GM10266 (cell line): Measurements from ENCODE around the gene PLEKHH1.
"Not testable (repeated sequence)": the region's sequence is repeated elsewhere in the genome, so short reads cannot be mapped to it uniquely, and the experiment has no call there.

Experiments
- DNase-seq: peaks from one replicate; pipeline ENCODE4 v3.0.0; 2012; ENCODE audit errors: extremely low spot score
- TF ChIP-seq, protein P1 (sequence below): IDR thresholded peaks from 2 replicates; pipeline ENCODE4 v1.5.1; 2012; ENCODE audit warnings: mild to moderate bottlenecking, low read depth; ENCODE audit not compliant: control insufficient read depth, insufficient read depth; ENCODE audit errors: missing control alignments

PLEKHH1 gene

DNA sequence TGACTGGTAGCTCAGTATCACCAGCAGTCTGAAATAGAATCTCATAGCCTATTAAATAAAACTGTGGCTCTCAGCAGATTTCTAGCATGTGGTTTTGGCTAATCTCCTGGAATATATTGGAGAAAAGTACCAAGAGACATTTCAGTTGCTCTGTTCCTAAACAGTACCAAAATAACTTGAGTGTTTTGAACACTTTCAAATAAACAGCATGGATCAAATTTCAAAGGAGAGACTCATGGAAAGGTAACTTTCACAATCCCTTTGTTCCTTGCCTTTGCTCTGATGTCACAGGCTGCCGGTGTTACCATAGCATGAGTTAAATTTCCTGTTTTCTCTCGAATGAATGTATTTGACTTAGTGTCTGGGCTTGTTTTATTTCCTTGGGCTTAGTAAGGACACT lies 90.0 kb downstream of the PLEKHH1 start:
- TF ChIP-seq, protein P1, sequence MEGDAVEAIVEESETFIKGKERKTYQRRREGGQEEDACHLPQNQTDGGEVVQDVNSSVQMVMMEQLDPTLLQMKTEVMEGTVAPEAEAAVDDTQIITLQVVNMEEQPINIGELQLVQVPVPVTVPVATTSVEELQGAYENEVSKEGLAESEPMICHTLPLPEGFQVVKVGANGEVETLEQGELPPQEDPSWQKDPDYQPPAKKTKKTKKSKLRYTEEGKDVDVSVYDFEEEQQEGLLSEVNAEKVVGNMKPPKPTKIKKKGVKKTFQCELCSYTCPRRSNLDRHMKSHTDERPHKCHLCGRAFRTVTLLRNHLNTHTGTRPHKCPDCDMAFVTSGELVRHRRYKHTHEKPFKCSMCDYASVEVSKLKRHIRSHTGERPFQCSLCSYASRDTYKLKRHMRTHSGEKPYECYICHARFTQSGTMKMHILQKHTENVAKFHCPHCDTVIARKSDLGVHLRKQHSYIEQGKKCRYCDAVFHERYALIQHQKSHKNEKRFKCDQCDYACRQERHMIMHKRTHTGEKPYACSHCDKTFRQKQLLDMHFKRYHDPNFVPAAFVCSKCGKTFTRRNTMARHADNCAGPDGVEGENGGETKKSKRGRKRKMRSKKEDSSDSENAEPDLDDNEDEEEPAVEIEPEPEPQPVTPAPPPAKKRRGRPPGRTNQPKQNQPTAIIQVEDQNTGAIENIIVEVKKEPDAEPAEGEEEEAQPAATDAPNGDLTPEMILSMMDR = no peak
- DNase-seq = no peak

DNA sequence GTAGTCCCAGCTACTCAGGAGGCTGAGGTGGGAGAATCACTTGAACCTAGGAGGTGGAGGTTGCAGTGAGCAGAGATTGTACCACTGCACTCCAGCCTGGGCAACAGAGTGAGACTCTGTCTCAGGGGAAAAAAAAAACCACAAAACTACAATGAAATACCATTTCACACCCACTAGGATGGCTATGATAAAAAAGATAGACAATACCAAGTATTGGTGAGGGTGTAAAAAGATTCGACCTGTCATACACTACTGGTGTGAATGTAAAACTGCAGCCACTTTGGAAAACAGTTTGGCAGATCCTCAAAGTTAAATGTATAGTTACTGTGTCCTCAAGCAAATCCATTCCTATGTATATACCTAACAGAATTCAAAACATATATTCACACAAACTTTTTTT lies 93.0 kb downstream of the PLEKHH1 start:
- DNase-seq = not testable (repeated sequence)

DNA sequence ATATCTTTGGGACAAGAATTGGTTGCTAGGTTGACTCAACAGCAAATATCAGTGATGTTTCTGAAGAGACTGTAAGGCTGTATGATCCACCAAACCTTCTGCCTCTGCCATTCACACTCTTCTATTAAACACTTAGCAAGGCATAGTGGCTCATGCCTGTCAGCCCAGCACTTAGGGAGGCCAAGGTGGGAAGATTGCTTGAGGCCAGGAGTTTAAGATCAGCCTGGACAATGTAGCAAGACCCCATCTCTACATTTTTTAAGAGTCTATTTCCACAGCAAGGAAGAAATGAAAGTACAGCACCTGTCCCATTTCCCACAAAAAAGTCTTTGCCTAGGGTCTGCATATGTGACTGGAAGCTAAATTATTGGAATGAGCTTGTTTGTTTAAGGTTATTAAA lies 94.4 kb downstream of the PLEKHH1 start:
- TF ChIP-seq, protein P1 = no peak

DNA sequence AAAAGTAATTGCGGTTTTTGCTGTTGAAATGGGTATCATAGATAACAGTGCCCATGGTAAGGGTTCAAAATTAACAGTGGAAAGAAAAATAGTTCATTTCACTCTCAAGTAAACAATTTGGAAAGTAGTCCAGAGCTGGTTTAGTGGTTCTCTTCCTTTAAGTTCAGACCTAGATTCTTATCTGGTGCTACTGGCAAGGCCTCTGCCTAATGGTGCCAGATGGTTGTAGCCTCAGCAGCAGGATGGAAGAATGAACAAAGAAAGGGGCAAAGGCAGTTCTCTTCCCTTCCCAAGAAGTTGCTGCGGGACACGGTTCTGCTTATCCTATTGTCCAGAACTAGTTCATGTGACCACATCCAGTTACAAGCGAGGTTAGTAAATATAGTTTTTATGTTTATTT lies 97.1 kb downstream of the PLEKHH1 start:
- TF ChIP-seq, protein P1 = no peak
- no peak for DNase-seq

More for the DNA sequence above, 94.4 kb downstream of the PLEKHH1 start:
- DNase-seq = no peak

DNA sequence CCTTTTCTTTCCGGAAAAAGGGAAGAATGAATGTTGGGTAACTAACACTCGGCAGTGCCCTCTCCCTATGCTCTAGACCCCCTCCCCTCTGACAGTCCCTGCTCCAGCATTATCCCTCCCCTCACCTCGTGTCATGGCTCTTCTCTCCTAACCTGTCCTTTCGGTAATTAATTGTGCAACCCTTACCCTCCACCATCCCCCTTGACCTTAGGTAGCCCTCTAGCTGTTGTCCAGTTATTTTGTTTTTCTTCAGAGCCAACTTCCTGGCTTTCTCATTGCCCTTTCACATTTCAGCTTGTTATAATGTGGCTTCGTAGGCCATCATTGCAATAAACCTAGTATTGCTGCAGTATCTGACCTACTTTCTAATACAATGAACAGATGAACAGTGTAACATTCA lies 97.8 kb downstream of the PLEKHH1 start:
- TF ChIP-seq, protein P1 = no peak
- no peak for DNase-seq

DNA sequence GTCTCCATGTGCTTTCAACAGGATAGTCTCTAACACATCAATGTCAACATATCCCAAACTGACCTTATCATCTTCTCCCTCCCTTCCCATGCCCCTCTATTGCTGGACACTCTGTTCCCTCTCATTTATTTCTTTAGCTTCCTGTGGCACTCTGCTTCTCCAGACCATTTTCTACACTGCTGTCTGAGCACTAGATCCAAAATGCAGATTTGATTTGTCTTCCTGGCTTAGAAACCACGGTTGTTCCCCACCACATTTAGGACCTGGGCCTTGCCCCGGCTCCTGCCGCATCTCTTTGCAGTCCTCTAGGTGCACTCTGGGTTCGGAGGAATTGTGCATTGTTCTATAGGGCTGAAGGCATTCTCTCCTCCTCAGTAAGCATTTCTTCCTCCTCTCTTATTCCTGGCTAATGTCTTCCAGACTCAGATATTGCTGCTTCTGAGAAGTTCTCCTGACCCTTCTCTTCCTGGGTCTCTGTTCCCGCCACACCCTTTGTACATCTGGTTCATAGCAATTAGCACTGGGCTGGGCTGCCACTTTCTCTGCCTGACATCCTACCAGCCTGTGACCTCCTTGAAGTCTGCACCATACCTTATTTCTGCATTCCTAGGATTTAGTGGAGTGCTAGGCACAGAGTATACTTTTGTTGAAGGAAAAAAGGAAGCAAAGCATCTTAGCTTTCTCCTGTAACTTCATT lies 100.5 kb downstream of the PLEKHH1 start:
- DNase-seq = no peak
- TF ChIP-seq, protein P1 = no peak

DNA sequence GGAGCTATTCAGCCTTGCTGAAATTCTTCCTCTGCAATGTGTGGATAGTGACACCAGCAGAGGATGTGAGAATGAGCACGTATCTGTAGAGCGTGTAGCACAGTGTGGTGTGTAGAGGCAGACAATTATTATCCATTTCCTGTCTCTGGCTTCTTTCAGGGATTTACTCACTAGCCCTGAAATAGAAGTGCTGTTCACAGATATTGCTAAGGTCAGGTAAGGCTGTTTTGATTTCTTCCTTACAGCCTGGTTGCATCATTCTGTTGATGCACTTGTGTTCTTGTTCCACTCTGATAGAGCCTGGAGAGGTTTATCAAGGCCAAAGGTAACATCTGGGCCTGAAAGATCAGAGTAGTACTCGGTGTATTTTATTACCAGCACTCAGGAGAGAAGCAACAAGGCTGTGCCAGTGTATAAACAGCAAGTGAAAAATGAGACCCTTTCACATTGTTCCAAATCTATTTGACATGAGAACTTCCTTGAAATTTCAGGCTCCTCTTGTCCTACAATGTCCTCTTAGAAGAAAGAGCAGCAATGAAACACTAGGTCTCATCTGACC lies 103.3 kb downstream of the PLEKHH1 start:
- TF ChIP-seq, protein P1 = no peak
- DNase-seq = peak; percentile 14
